HEK293 (cell line): Measurements from ENCODE around the gene LST1.

ENCODE experiments used
- CTCF ChIA-PET: fragments of 350-600 bp; formaldehyde crosslinking; extraction: SDS; loops from one replicate; lab custom pipeline; 2021; ENCODE audit warnings: antibody characterized with exemption; lab: Yijun Ruan, JAX
- POLR2A ChIA-PET: fragments of 300-600 bp; formaldehyde crosslinking; extraction: SDS; loops from one replicate; lab custom pipeline; 2020; ENCODE audit warnings: antibody characterized with exemption, inconsistent platforms; lab: Yijun Ruan, JAX
- H3K27ac ChIP-seq: fragments of 200-500 bp; sonication (Bioruptor generic); 2 replicates; pipeline ENCODE4 v1.5.1; 2014; ENCODE audit warnings: low read depth, low read length, control low read depth, inconsistent platforms; ENCODE audit errors: extremely low read depth
- H3K36me3 ChIP-seq, 2 experiments: fragments of 200-500 bp in 1 of 2; sonication (Bioruptor generic) in 1 of 2; 1 replicate in 1 of 2; 2 replicates in 1 of 2; pipeline ENCODE4 v1.5.1; 2014 to 2017; ENCODE audit warnings: inconsistent platforms in 2 of 2, low read length in 2 of 2; ENCODE audit not compliant: control insufficient read depth in 2 of 2, insufficient read depth in 1 of 2
- H3K4me1 ChIP-seq: fragments of 200-500 bp; sonication (Bioruptor generic); 2 replicates; pipeline ENCODE4 v1.5.1; 2014; ENCODE audit warnings: mild to moderate bottlenecking, low read length, inconsistent platforms; ENCODE audit not compliant: control insufficient read depth, insufficient read depth
- H3K4me3 ChIP-seq: 2 replicates; pipeline ENCODE4 v1.5.1; 2011; ENCODE audit warnings: low read depth, mild to moderate bottlenecking, control low read depth, low read length, moderate library complexity
- H3K9me3 ChIP-seq: fragments of 200-500 bp; sonication (Bioruptor generic); 2 replicates; pipeline ENCODE4 v1.5.1; 2014; ENCODE audit warnings: low read depth, low read length, inconsistent platforms; ENCODE audit not compliant: control insufficient read depth, insufficient read depth
- BCL11B ChIP-seq: fragments of 450-650 bp; formaldehyde crosslinking; IDR thresholded peaks from 2 replicates; pipeline ENCODE4 v1.5.1; 2016; ENCODE audit warnings: low read depth, missing biosample characterization, missing genetic modification characterization
- GLIS1 ChIP-seq: fragments of 450-650 bp; formaldehyde crosslinking; IDR thresholded peaks from 2 replicates; pipeline ENCODE4 v1.5.1; 2016; ENCODE audit warnings: missing biosample characterization, missing genetic modification characterization
- PRDM1 ChIP-seq: fragments of 450-650 bp; formaldehyde crosslinking; IDR thresholded peaks from 2 replicates; pipeline ENCODE4; 2016; ENCODE audit warnings: missing biosample characterization, missing genetic modification characterization
- PRDM6 ChIP-seq: fragments of 450-650 bp; formaldehyde crosslinking; IDR thresholded peaks from 2 replicates; pipeline ENCODE4 v1.5.1; 2017; ENCODE audit warnings: missing biosample characterization, missing genetic modification characterization
- SCRT1 ChIP-seq: fragments of 450-650 bp; formaldehyde crosslinking; IDR thresholded peaks from 2 replicates; pipeline ENCODE4 v1.5.1; 2016; ENCODE audit warnings: missing biosample characterization, missing genetic modification characterization, borderline replicate concordance
- SETDB1 ChIP-seq: IDR thresholded peaks from one replicate; pipeline ENCODE4 v1.6.1; 2017; ENCODE audit warnings: mild to moderate bottlenecking, low read length, moderate library complexity, mixed read lengths; ENCODE audit not compliant: insufficient read length
- SP7 ChIP-seq: fragments of 450-650 bp; formaldehyde crosslinking; IDR thresholded peaks from 2 replicates; pipeline ENCODE4 v1.5.1; 2016; ENCODE audit warnings: missing biosample characterization, missing genetic modification characterization
- ZBTB17 ChIP-seq: fragments of 450-650 bp; formaldehyde crosslinking; IDR thresholded peaks from 2 replicates; pipeline ENCODE4 v1.5.1; 2016; ENCODE audit warnings: missing biosample characterization, missing genetic modification characterization
- ZBTB49 ChIP-seq: fragments of 450-650 bp; formaldehyde crosslinking; IDR thresholded peaks from 2 replicates; pipeline ENCODE4 v1.5.1; 2016; ENCODE audit warnings: missing biosample characterization, missing genetic modification characterization, low read depth
- ZFP69B ChIP-seq: fragments of 450-650 bp; formaldehyde crosslinking; IDR thresholded peaks from 2 replicates; pipeline ENCODE4 v1.5.1; 2016; ENCODE audit warnings: missing biosample characterization, missing genetic modification characterization
- ZNF132 ChIP-seq: fragments of 450-650 bp; formaldehyde crosslinking; IDR thresholded peaks from 2 replicates; pipeline ENCODE4 v1.5.1; 2017; ENCODE audit warnings: missing biosample characterization, missing genetic modification characterization, borderline replicate concordance
- ZNF18 ChIP-seq: fragments of 450-650 bp; formaldehyde crosslinking; IDR thresholded peaks from 2 replicates; pipeline ENCODE4 v1.5.1; 2016; ENCODE audit warnings: missing biosample characterization, missing genetic modification characterization
- ZNF239 ChIP-seq: fragments of 450-650 bp; formaldehyde crosslinking; IDR thresholded peaks from 2 replicates; pipeline ENCODE4 v1.5.1; 2016; ENCODE audit warnings: missing biosample characterization, missing genetic modification characterization
- ZNF248 ChIP-seq: fragments of 450-650 bp; formaldehyde crosslinking; IDR thresholded peaks from 2 replicates; pipeline ENCODE4 v1.5.1; 2017; ENCODE audit warnings: missing biosample characterization, missing genetic modification characterization
- ZNF354C ChIP-seq: fragments of 450-650 bp; formaldehyde crosslinking; IDR thresholded peaks from 2 replicates; pipeline ENCODE4 v1.5.1; 2016; ENCODE audit warnings: missing biosample characterization, missing genetic modification characterization, low read depth, borderline replicate concordance
- ZNF394 ChIP-seq: fragments of 450-650 bp; formaldehyde crosslinking; IDR thresholded peaks from 2 replicates; pipeline ENCODE4 v1.5.1; 2016; ENCODE audit warnings: missing biosample characterization, missing genetic modification characterization, mild to moderate bottlenecking, moderate library complexity, borderline replicate concordance
- ZNF398 ChIP-seq: fragments of 450-650 bp; formaldehyde crosslinking; IDR thresholded peaks from 2 replicates; pipeline ENCODE4 v1.5.1; 2017; ENCODE audit warnings: missing biosample characterization, missing genetic modification characterization
- ZNF473 ChIP-seq: fragments of 450-650 bp; formaldehyde crosslinking; IDR thresholded peaks from 2 replicates; pipeline ENCODE4 v1.5.1; 2017; ENCODE audit warnings: missing biosample characterization, missing genetic modification characterization
- ZNF571 ChIP-seq: fragments of 450-650 bp; formaldehyde crosslinking; IDR thresholded peaks from 2 replicates; pipeline ENCODE4 v1.5.0; 2017; ENCODE audit warnings: missing biosample characterization, missing genetic modification characterization
- ZNF596 ChIP-seq: fragments of 450-650 bp; IDR thresholded peaks from 2 replicates; pipeline ENCODE4 v1.5.0; 2018; ENCODE audit warnings: missing biosample characterization, mild to moderate bottlenecking, missing genetic modification characterization, moderate library complexity
- ZNF600 ChIP-seq: fragments of 450-650 bp; formaldehyde crosslinking; IDR thresholded peaks from 2 replicates; pipeline ENCODE4 v1.5.1; 2016; ENCODE audit warnings: missing biosample characterization, missing genetic modification characterization
- ZNF626 ChIP-seq: fragments of 450-650 bp; sonication (Bioruptor Pico); formaldehyde crosslinking; IDR thresholded peaks from 2 replicates; pipeline ENCODE4 v1.5.1; 2018; ENCODE audit warnings: missing biosample characterization, missing genetic modification characterization, inconsistent platforms
- ZNF629 ChIP-seq: fragments of 450-650 bp; formaldehyde crosslinking; IDR thresholded peaks from 2 replicates; pipeline ENCODE4 v1.5.1; 2017; ENCODE audit warnings: missing biosample characterization, missing genetic modification characterization
- ZNF660 ChIP-seq: fragments of 450-650 bp; IDR thresholded peaks from 2 replicates; pipeline ENCODE4 v1.5.1; 2018; ENCODE audit warnings: missing biosample characterization, mild to moderate bottlenecking, missing genetic modification characterization
- ZNF785 ChIP-seq: fragments of 450-650 bp; formaldehyde crosslinking; IDR thresholded peaks from 2 replicates; pipeline ENCODE4 v1.5.1; 2016; ENCODE audit warnings: missing biosample characterization, missing genetic modification characterization
- ZNF843 ChIP-seq: fragments of 450-650 bp; formaldehyde crosslinking; IDR thresholded peaks from 2 replicates; pipeline ENCODE4 v1.5.1; 2016; ENCODE audit warnings: missing biosample characterization, missing genetic modification characterization
- ZSCAN16 ChIP-seq: fragments of 450-650 bp; formaldehyde crosslinking; IDR thresholded peaks from 2 replicates; pipeline ENCODE4 v1.5.1; 2016; ENCODE audit warnings: missing biosample characterization, missing genetic modification characterization
- ZXDB ChIP-seq: fragments of 450-650 bp; formaldehyde crosslinking; IDR thresholded peaks from 2 replicates; pipeline ENCODE4 v1.5.1; 2016; ENCODE audit warnings: missing biosample characterization, missing genetic modification characterization

The LST1 gene

GRCh38 chr6:31619805-31620585 is 33.9 kb downstream of the LST1 start (continued):
- TF ChIP-seq SP7 (tag by site-specific recombination) = peak; percentile 62
- TF ChIP-seq ZFP69B (tag by site-specific recombination) = peak; percentile 73
- peak; percentile 62 for TF ChIP-seq ZXDB
- peak; percentile 99 for TF ChIP-seq ZNF629 (tag by site-specific recombination)
- no peak for TF ChIP-seq ZNF248 (tag by site-specific recombination)
- peak; percentile 91 for TF ChIP-seq ZNF600 (tag by site-specific recombination)
- TF ChIP-seq GLIS1 (tag by site-specific recombination) = peak; percentile 75
- peak; percentile 78; the same call in 1 of the 2 replicates for TF ChIP-seq ZNF394 (tag by site-specific recombination)
- TF ChIP-seq SETDB1 = peak; percentile 48
- TF ChIP-seq ZBTB49 = no peak
- TF ChIP-seq ZNF660 (tag by site-specific recombination) = peak; percentile 48; the same call in 1 of the 2 replicates
- TF ChIP-seq, all 188 proteins: peak for 52

GRCh38 chr6:31620586-31621319 is 34.7 kb downstream of the LST1 start, which contains the start of gene PRRC2A:
Gene PRRC2A (plus strand): TSS chr6:31620715. CDS start chr6:31622790, 2,075 bp downstream.
- POLR2A ChIA-PET = interaction anchor here (0.7 to 3.1 kb wide), 15 partner anchors 18 to 207 kb away, joined by 3 to 10 read pairs (median 5); partner anchors contain the start of genes ABHD16A, DDX39B, GPANK1 and HSPA1B
- no peaks in the 10 kb centered on the region for H3K9me3 ChIP-seq
- CTCF ChIA-PET = interaction anchor here (0.9 kb wide), 1 partner anchor 24 kb away, joined by 5 read pairs; no protein-coding TSS in a partner anchor
- peaks cover 26 to 46% of the 10 kb centered on the region in 2 experiments for H3K36me3 ChIP-seq
- H3K4me3 ChIP-seq = peak within 1 kb of the TSS; percentile 97
- H3K4me1 ChIP-seq = peaks cover 7% of the 10 kb centered on the region; the same call in 1 of the 2 replicates
- H3K27ac ChIP-seq = peak within 1 kb of the TSS; percentile 99
- TF ChIP-seq ZNF354C (tag by site-specific recombination) = no peak
- TF ChIP-seq PRDM1 (tag by site-specific recombination) = no peak
- no peak for TF ChIP-seq PRDM6 (tag by site-specific recombination)
- TF ChIP-seq ZNF843 (tag by site-specific recombination) = no peak; the same call in 1 of the 2 replicates
- peak; percentile 60; the same call in 1 of the 2 replicates for TF ChIP-seq ZNF785
- no peak for TF ChIP-seq ZBTB17 (tag by site-specific recombination)
- TF ChIP-seq ZNF626 (tag by site-specific recombination) = no peak
- TF ChIP-seq ZNF132 = no peak
- TF ChIP-seq ZNF571 (tag by site-specific recombination) = no peak
- TF ChIP-seq BCL11B (tag by site-specific recombination) = peak; percentile 34; the same call in 1 of the 2 replicates
- TF ChIP-seq ZNF239 = 0 out of 2 replicates have a peak, but pooled peaks have one; percentile 37
- 0 out of 2 replicates have a peak, but pooled peaks have one; percentile 35 for TF ChIP-seq ZNF596 (tag by site-specific recombination)
- no peak for TF ChIP-seq ZNF473
- TF ChIP-seq SCRT1 (tag by site-specific recombination) = no peak
- TF ChIP-seq ZSCAN16 = peak; percentile 63; the same call in 1 of the 2 replicates
- peak; percentile 89 for TF ChIP-seq ZNF398 (tag by site-specific recombination)
- 0 out of 2 replicates have a peak, but pooled peaks have one; percentile 10 for TF ChIP-seq ZNF18 (tag by site-specific recombination)
